Measurements from ENCODE around the gene VAC14. TPM values are rescaled to one million over a fixed set of nuclear protein-coding genes. Genes with fewer than 3 reads are reported as not detected.
A peak's percentile ranks its signal among the peaks of the same experiment; 100 is the strongest.

Gene VAC14
- total and polyA plus RNA-seq, 4 donors = 22.3 to 47.0 (median 39.5) TPM

GRCh38 chr16:70740174-70740913, 60.6 kb downstream of the VAC14 start:
- Histone ChIP-seq H3K27ac (ENCODE audit: low read depth, low read length) (no peak overlapping the region), H3K4me1 (ENCODE audit: control insufficient read depth, insufficient read depth, low read length) (peaks cover 57% of the 10 kb centered on the region), H3K27me3 (ENCODE audit: control insufficient read depth, insufficient read depth, low read length) (no peaks in the 10 kb centered on the region), H3K9me3 (ENCODE audit: control insufficient read depth, insufficient read depth, low read length) (no peaks in the 10 kb centered on the region), H3K36me3 (ENCODE audit: control insufficient read depth, insufficient read depth, low read length) (peaks cover 72% of the 10 kb centered on the region), H3K4me3 (ENCODE audit: low read depth, low read length) (no peak overlapping the region)
- 82% methylated on average over 13 of the region's 16 CpGs for WGBS (ENCODE audit: insufficient coverage)
- no peak for DNase-seq (ENCODE audit: low read depth in 4 of 6, low spot score in 6 of 6)

- Histone ChIP-seq H3K4me1 (ENCODE audit: control insufficient read depth, insufficient read depth, low read length) (peaks cover 57% of the 10 kb centered on the region), H3K27ac (ENCODE audit: low read depth, low read length) (no peak overlapping the region), H3K4me3 (ENCODE audit: low read depth, low read length) (no peak overlapping the region), H3K9me3 (ENCODE audit: control insufficient read depth, insufficient read depth, low read length) (no peaks in the 10 kb centered on the region), H3K27me3 (ENCODE audit: control insufficient read depth, insufficient read depth, low read length) (no peaks in the 10 kb centered on the region), H3K36me3 (ENCODE audit: control insufficient read depth, insufficient read depth, low read length) (peaks cover 62% of the 10 kb centered on the region)
- no peak for DNase-seq (ENCODE audit: low read depth in 4 of 6, low spot score in 6 of 6)
- 90% methylated on average over 6 of the region's 7 CpGs for WGBS (ENCODE audit: insufficient coverage)
Measured at GRCh38 chr16:70739389-70739788, 61.6 kb downstream of the VAC14 start.

- peak in 2 of 6 donors; percentile 38 to 61 for DNase-seq (ENCODE audit: low read depth in 4 of 6, low spot score in 6 of 6)
- 45% methylated on average over 17 of the region's 22 CpGs for WGBS (ENCODE audit: insufficient coverage)
- no peak overlapping the region for H3K4me3 ChIP-seq (ENCODE audit: low read depth, low read length)
- H3K4me1 ChIP-seq (ENCODE audit: control insufficient read depth, insufficient read depth, low read length) = peaks cover 57% of the 10 kb centered on the region
- H3K27ac ChIP-seq (ENCODE audit: low read depth, low read length) = peak overlapping the region; percentile 85
- no peaks in the 10 kb centered on the region for H3K27me3 ChIP-seq (ENCODE audit: control insufficient read depth, insufficient read depth, low read length)
- H3K9me3 ChIP-seq (ENCODE audit: control insufficient read depth, insufficient read depth, low read length) = no peaks in the 10 kb centered on the region
- H3K36me3 ChIP-seq (ENCODE audit: control insufficient read depth, insufficient read depth, low read length) = peaks cover 53% of the 10 kb centered on the region
Measured at GRCh38 chr16:70738083-70738977, 62.6 kb downstream of the VAC14 start.

- no peak overlapping the region for H3K4me3 ChIP-seq (ENCODE audit: low read depth, low read length)
- peaks cover 57% of the 10 kb centered on the region for H3K4me1 ChIP-seq (ENCODE audit: control insufficient read depth, insufficient read depth, low read length)
- H3K27me3 ChIP-seq (ENCODE audit: control insufficient read depth, insufficient read depth, low read length) = no peaks in the 10 kb centered on the region
- WGBS (ENCODE audit: insufficient coverage) = 52% methylated on average over 17 of the region's 21 CpGs
- peak in 1 of 6 donors; percentile 52 for DNase-seq (ENCODE audit: low read depth in 4 of 6, low spot score in 6 of 6)
- H3K36me3 ChIP-seq (ENCODE audit: control insufficient read depth, insufficient read depth, low read length) = peaks cover 51% of the 10 kb centered on the region
- no peaks in the 10 kb centered on the region for H3K9me3 ChIP-seq (ENCODE audit: control insufficient read depth, insufficient read depth, low read length)
- peak overlapping the region; percentile 85 for H3K27ac ChIP-seq (ENCODE audit: low read depth, low read length)
Measured at GRCh38 chr16:70737377-70738082, 63.4 kb downstream of the VAC14 start.

- Histone ChIP-seq H3K36me3 (ENCODE audit: control insufficient read depth, insufficient read depth, low read length) (peaks cover 43% of the 10 kb centered on the region), H3K9me3 (ENCODE audit: control insufficient read depth, insufficient read depth, low read length) (no peaks in the 10 kb centered on the region), H3K4me3 (ENCODE audit: low read depth, low read length) (no peak overlapping the region), H3K4me1 (ENCODE audit: control insufficient read depth, insufficient read depth, low read length) (peaks cover 57% of the 10 kb centered on the region), H3K27me3 (ENCODE audit: control insufficient read depth, insufficient read depth, low read length) (no peaks in the 10 kb centered on the region), H3K27ac (ENCODE audit: low read depth, low read length) (peak overlapping the region; percentile 85)
- 78% methylated on average over 17 of the region's 18 CpGs for WGBS (ENCODE audit: insufficient coverage)
- DNase-seq (ENCODE audit: low read depth in 4 of 6, low spot score in 6 of 6) = no peak
Measured at GRCh38 chr16:70736465-70737376, 64.2 kb downstream of the VAC14 start.

- H3K36me3 ChIP-seq (ENCODE audit: control insufficient read depth, insufficient read depth, low read length) = peaks cover 38% of the 10 kb centered on the region
- H3K27me3 ChIP-seq (ENCODE audit: control insufficient read depth, insufficient read depth, low read length) = no peaks in the 10 kb centered on the region
- WGBS (ENCODE audit: insufficient coverage) = 86% methylated on average over 10 of the region's 13 CpGs
- peak overlapping the region; percentile 67 for H3K27ac ChIP-seq (ENCODE audit: low read depth, low read length)
- no peak for DNase-seq (ENCODE audit: low read depth in 4 of 6, low spot score in 6 of 6)
- no peaks in the 10 kb centered on the region for H3K9me3 ChIP-seq (ENCODE audit: control insufficient read depth, insufficient read depth, low read length)
- H3K4me1 ChIP-seq (ENCODE audit: control insufficient read depth, insufficient read depth, low read length) = peaks cover 58% of the 10 kb centered on the region
- H3K4me3 ChIP-seq (ENCODE audit: low read depth, low read length) = no peak overlapping the region
Measured at GRCh38 chr16:70735141-70735979, 65.6 kb downstream of the VAC14 start.

GRCh38 chr16:70734522-70735095, 66.3 kb downstream of the VAC14 start:
- no peak for DNase-seq (ENCODE audit: low read depth in 4 of 6, low spot score in 6 of 6)
- no peaks in the 10 kb centered on the region for H3K9me3 ChIP-seq (ENCODE audit: control insufficient read depth, insufficient read depth, low read length)
- H3K27me3 ChIP-seq (ENCODE audit: control insufficient read depth, insufficient read depth, low read length) = no peaks in the 10 kb centered on the region
- peaks cover 63% of the 10 kb centered on the region for H3K4me1 ChIP-seq (ENCODE audit: control insufficient read depth, insufficient read depth, low read length)
- 85% methylated on average over 4 of the region's 4 CpGs for WGBS (ENCODE audit: insufficient coverage)
- peak overlapping the region; percentile 67 for H3K27ac ChIP-seq (ENCODE audit: low read depth, low read length)
- H3K36me3 ChIP-seq (ENCODE audit: control insufficient read depth, insufficient read depth, low read length) = peaks cover 38% of the 10 kb centered on the region
- H3K4me3 ChIP-seq (ENCODE audit: low read depth, low read length) = no peak overlapping the region

- H3K4me1 ChIP-seq (ENCODE audit: control insufficient read depth, insufficient read depth, low read length) = peaks cover 62% of the 10 kb centered on the region
- H3K9me3 ChIP-seq (ENCODE audit: control insufficient read depth, insufficient read depth, low read length) = no peaks in the 10 kb centered on the region
- DNase-seq (ENCODE audit: low read depth in 4 of 6, low spot score in 6 of 6) = no peak
- no peaks in the 10 kb centered on the region for H3K27me3 ChIP-seq (ENCODE audit: control insufficient read depth, insufficient read depth, low read length)
- H3K4me3 ChIP-seq (ENCODE audit: low read depth, low read length) = no peak overlapping the region
- peaks cover 41% of the 10 kb centered on the region for H3K36me3 ChIP-seq (ENCODE audit: control insufficient read depth, insufficient read depth, low read length)
- WGBS (ENCODE audit: insufficient coverage) = 51% methylated on average over 2 of the region's 3 CpGs
- H3K27ac ChIP-seq (ENCODE audit: low read depth, low read length) = no peak overlapping the region
Measured at GRCh38 chr16:70730944-70731343, 70.0 kb downstream of the VAC14 start.

All from spinal cord (tissue), 10 donors.